ENCODE data around the gene DHX57.

The DHX57 gene

GRCh38 chr2:38750011-38750890 is 125.5 kb downstream of the DHX57 start:
- peak; percentile 27 to 51 for DNase-seq (ENCODE audit: low read depth in 1 of 2, low spot score in 1 of 2)
- Histone ChIP-seq H3K4me3 (replicated peaks; ENCODE audit: insufficient read depth, low read length) (peak overlapping the region; percentile 82), H3K27me3 (ENCODE audit: insufficient read depth, poor library complexity, severe bottlenecking) (no peaks in the 10 kb centered on the region), H3K27ac (replicated peaks) (peak overlapping the region; percentile 99)
- TF ChIP-seq, protein P1, sequence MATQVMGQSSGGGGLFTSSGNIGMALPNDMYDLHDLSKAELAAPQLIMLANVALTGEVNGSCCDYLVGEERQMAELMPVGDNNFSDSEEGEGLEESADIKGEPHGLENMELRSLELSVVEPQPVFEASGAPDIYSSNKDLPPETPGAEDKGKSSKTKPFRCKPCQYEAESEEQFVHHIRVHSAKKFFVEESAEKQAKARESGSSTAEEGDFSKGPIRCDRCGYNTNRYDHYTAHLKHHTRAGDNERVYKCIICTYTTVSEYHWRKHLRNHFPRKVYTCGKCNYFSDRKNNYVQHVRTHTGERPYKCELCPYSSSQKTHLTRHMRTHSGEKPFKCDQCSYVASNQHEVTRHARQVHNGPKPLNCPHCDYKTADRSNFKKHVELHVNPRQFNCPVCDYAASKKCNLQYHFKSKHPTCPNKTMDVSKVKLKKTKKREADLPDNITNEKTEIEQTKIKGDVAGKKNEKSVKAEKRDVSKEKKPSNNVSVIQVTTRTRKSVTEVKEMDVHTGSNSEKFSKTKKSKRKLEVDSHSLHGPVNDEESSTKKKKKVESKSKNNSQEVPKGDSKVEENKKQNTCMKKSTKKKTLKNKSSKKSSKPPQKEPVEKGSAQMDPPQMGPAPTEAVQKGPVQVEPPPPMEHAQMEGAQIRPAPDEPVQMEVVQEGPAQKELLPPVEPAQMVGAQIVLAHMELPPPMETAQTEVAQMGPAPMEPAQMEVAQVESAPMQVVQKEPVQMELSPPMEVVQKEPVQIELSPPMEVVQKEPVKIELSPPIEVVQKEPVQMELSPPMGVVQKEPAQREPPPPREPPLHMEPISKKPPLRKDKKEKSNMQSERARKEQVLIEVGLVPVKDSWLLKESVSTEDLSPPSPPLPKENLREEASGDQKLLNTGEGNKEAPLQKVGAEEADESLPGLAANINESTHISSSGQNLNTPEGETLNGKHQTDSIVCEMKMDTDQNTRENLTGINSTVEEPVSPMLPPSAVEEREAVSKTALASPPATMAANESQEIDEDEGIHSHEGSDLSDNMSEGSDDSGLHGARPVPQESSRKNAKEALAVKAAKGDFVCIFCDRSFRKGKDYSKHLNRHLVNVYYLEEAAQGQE (IDR thresholded peaks at IDR 0.05; ENCODE audit: insufficient replicate concordance, low read depth): no peak
- TF ChIP-seq POLR2AphosphoS5 (IDR thresholded peaks at IDR 0.05; ENCODE audit: low read depth) (no peak), SPI1 (IDR thresholded peaks at IDR 0.05; ENCODE audit: borderline replicate concordance, low read depth) (peak; percentile 27; the same call in 1 of the 2 replicates), GABPA (IDR thresholded peaks at IDR 0.05; ENCODE audit: low read depth) (no peak), CTCF (IDR thresholded peaks at IDR 0.05; ENCODE audit: insufficient read depth, low read length) (no peak)

DNA sequence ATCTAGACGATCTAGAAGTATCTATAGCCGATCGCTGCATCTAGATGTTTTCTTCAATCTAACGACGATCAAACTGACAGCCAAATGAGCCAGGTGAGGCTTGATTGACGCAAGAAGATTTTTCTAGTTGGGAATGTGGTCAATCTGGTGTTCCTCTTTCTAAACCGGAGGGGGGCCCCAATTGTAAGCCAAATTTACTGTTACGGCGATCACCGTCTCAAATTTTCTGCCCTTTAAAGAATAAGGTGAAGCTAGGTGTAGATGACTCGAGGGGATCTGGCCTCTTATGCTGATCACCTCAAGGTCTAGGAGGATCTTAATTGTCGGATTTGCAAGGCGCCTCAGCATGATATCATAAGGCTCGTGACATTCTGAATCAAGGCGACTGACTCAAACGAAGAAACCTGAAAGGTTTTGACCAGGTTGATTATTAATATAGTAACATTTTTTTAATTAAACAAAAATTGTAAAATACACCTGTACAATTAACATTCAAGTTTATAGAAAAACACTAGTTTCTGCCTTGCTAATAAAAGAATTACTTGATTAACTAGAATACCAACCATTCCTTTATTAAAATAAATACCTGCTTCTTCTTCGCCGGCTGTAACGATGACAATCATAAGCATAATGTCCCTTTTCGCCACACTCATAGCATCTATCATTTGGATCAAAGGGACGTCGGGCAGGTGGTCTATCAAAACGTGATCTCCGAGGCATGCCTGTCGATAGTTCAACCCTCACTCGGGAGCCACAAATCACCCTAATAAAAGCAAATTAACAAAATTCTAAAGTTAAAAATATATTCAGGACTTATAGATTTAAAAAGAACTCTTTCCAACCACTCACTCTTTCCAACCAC is 126.6 kb downstream of the DHX57 start:
- H3K27me3 ChIP-seq (ENCODE audit: insufficient read depth, poor library complexity, severe bottlenecking): no peaks in the 10 kb centered on the region
- TF ChIP-seq POLR2AphosphoS5 (IDR thresholded peaks at IDR 0.05; ENCODE audit: low read depth): no peak
- peak; percentile 67; the same call in 1 of the 2 replicates for TF ChIP-seq SPI1 (IDR thresholded peaks at IDR 0.05; ENCODE audit: borderline replicate concordance, low read depth)
- peak overlapping the region; percentile 82 for H3K4me3 ChIP-seq (replicated peaks; ENCODE audit: insufficient read depth, low read length)
- DNase-seq (ENCODE audit: low read depth in 1 of 2, low spot score in 1 of 2): peak in 1 of 2 experiments; percentile 23
- H3K27ac ChIP-seq (replicated peaks): peak overlapping the region; percentile 99

GRCh38 chr2:38748391-38748790 is 127.3 kb downstream of the DHX57 start:
- DNase-seq (ENCODE audit: low read depth in 1 of 2, low spot score in 1 of 2): no peak
- no peak for TF ChIP-seq POLR2AphosphoS5 (IDR thresholded peaks at IDR 0.05; ENCODE audit: low read depth)
- no peak for TF ChIP-seq CTCF (IDR thresholded peaks at IDR 0.05; ENCODE audit: insufficient read depth, low read length)
- TF ChIP-seq GABPA (IDR thresholded peaks at IDR 0.05; ENCODE audit: low read depth): no peak
- no peak for TF ChIP-seq SPI1 (IDR thresholded peaks at IDR 0.05; ENCODE audit: borderline replicate concordance, low read depth)
- TF ChIP-seq, protein P1 (IDR thresholded peaks at IDR 0.05; ENCODE audit: insufficient replicate concordance, low read depth): no peak
- Histone ChIP-seq H3K27ac (replicated peaks) (no peak overlapping the region), H3K4me3 (replicated peaks; ENCODE audit: insufficient read depth, low read length) (no peak overlapping the region), H3K27me3 (ENCODE audit: insufficient read depth, poor library complexity, severe bottlenecking) (no peaks in the 10 kb centered on the region)

DNA sequence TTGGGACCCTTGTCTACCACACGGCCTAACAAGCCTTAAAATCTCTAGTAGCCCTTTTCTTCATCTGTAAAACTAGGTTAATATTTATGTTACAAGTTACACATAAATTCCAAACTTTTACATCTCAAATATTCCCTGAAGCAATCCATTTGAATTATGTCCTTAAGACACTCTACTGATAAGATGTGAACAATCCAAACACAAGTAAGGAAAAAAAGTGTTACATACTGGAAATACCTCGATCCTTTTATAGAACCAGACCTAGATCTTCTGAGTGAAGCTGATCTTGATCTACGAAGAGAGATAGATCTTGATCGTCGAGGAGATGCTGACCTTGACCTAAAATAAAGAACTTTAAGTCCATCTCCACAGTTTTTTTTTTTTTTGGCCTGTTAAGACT is 127.9 kb downstream of the DHX57 start:
- no peaks in the 10 kb centered on the region for H3K27me3 ChIP-seq (ENCODE audit: insufficient read depth, poor library complexity, severe bottlenecking)
- H3K4me3 ChIP-seq (replicated peaks; ENCODE audit: insufficient read depth, low read length): no peak overlapping the region
- TF ChIP-seq, protein P1 (IDR thresholded peaks at IDR 0.05; ENCODE audit: insufficient replicate concordance, low read depth): no peak
- TF ChIP-seq POLR2AphosphoS5 (IDR thresholded peaks at IDR 0.05; ENCODE audit: low read depth) (no peak), GABPA (IDR thresholded peaks at IDR 0.05; ENCODE audit: low read depth) (no peak), SPI1 (IDR thresholded peaks at IDR 0.05; ENCODE audit: borderline replicate concordance, low read depth) (no peak), CTCF (IDR thresholded peaks at IDR 0.05; ENCODE audit: insufficient read depth, low read length) (no peak)
- DNase-seq (ENCODE audit: low read depth in 1 of 2, low spot score in 1 of 2): no peak
- H3K27ac ChIP-seq (replicated peaks): no peak overlapping the region; the same call in 1 of the 2 replicates

Measured in HL-60 (cell line).